Stimulated activated naive CD8-positive, alpha-beta T cell treated with anti-CD3 and anti-CD28 coated beads, Interleukin-15, Interleukin-2, amounts not matched to agents 100 ng/mL and 50 ng/mL, for 24 hours (primary cell): ENCODE measurements around the gene CHGA.

ENCODE experiments used
- H3K27ac Mint-ChIP-seq: one replicate; pipeline ENCODE4 v1.8.0; 2021; ENCODE audit warnings: mild to moderate bottlenecking, mixed read lengths
- H3K27me3 Mint-ChIP-seq: one replicate; pipeline ENCODE4 v1.8.0; 2021; ENCODE audit warnings: mixed read lengths
- H3K36me3 Mint-ChIP-seq: one replicate; pipeline ENCODE4 v1.8.0; 2021; ENCODE audit warnings: low read depth, mixed read lengths
- H3K4me1 Mint-ChIP-seq: one replicate; pipeline ENCODE4 v1.8.0; 2021; ENCODE audit warnings: low read depth, mixed read lengths
- H3K4me3 Mint-ChIP-seq: one replicate; pipeline ENCODE4 v1.8.0; 2021; ENCODE audit warnings: mild to moderate bottlenecking, mixed read lengths
- H3K9me3 Mint-ChIP-seq: one replicate; pipeline ENCODE4 v1.8.0; 2021; ENCODE audit warnings: mixed read lengths

CHGA gene

DNA sequence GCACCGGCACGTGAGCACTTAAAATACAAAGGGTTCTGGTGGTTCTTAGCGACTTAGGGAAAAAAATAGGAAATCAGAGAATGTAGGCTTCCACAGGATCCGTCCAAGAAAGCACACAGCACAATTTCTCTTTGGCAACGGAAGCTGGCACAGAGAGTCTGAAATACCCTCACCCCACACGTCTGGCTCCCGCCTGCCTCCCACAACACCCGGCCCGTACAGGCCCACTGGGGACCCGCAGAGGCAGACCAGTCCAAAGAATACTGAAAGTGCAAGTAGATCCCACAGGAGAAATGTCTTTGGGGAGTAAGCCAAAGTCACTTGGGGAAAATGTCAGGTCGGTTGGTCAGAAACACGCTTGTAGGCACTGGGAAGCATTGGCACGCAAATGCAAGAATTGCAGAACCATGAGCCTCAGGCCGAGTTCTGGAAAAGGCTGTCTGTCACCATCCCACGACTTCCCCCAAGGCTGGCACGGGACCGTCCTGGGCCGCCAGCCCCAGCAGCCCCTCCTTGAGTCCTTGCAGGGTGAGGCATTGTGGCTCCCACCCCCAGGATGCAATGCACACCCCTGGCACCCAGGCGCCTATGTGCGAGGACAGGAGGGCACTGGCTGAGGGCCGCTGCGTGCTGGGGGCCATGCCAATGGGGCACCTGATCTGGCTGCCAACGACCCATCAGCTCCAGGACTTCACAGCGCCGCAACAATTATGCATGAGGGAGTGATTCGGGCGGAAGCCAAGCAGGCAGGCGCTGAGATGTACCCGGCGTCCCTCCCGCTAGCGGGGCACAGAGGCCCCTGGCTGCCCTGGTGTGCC is 29.7 kb downstream of the CHGA start:
- H3K36me3 Mint-ChIP-seq = peaks cover 15% of the 10 kb centered on the region
- H3K4me3 Mint-ChIP-seq = no peak overlapping the region
- H3K9me3 Mint-ChIP-seq = no peaks in the 10 kb centered on the region
- H3K27ac Mint-ChIP-seq = no peak overlapping the region
- H3K4me1 Mint-ChIP-seq = peaks cover 3% of the 10 kb centered on the region
- no peaks in the 10 kb centered on the region for H3K27me3 Mint-ChIP-seq

DNA sequence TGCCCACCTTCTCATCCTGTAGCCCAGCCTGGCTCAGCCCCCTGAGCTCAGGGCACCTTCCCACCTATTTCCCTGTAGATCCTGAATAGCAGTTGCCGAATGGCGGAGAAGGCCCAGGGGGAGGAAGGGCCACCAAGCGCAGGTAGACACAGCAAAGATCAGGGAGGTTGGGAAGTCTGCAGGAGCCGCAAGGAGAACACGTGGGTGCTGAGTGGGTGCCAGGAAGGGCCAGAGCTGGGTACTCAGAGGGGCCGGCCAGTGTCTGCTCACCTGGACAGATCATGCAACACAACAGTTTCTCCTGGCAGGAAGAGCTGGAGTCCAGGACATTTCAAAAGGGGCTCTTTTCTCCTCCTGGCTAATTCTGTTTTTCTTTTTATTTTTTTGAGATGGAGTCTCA is 30.6 kb downstream of the CHGA start:
- H3K9me3 Mint-ChIP-seq = no peaks in the 10 kb centered on the region
- H3K4me3 Mint-ChIP-seq = no peak overlapping the region
- peaks cover 3% of the 10 kb centered on the region for H3K4me1 Mint-ChIP-seq
- peaks cover 19% of the 10 kb centered on the region for H3K36me3 Mint-ChIP-seq
- no peak overlapping the region for H3K27ac Mint-ChIP-seq
- no peaks in the 10 kb centered on the region for H3K27me3 Mint-ChIP-seq

DNA sequence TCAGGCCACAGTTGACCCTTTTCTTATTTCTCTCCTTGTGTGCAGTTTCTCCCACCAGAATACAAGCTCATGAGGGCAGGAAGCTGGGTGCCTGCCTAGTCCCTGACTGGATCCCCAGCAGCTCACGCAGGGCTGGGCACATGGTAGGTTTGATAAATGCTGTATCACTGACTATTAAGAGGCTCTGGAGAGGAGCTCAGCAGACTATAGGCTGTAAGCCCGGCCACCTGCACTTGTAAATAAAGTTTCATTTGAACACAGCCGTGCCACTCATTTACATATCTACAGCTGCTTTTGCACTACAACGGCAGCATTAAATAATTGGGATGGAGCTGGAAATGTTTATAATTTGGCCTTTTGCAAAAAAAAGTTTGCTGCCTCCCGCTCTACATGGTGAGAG is 32.0 kb downstream of the CHGA start:
- H3K27ac Mint-ChIP-seq = no peak overlapping the region
- H3K4me3 Mint-ChIP-seq = no peak overlapping the region

DNA sequence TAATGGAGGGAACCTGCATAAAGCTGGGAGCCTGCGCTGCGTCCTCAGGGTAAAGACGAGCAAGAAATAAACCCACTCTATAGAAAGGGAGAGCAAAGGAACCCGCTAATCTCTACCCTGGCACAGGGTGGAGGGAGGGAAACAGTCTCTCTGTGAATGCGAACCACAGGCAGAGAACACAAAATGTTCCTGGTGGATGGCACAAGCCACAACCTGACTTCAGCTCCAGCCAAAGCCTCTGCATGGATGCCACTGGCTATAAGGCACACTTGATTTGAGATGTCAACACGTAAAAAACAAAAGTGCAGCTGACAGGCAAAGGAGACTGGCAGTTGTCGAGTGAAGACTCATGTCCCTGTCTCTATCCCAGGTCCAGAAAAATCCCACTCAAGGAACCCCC is 32.4 kb downstream of the CHGA start:
- no peak overlapping the region for H3K4me3 Mint-ChIP-seq
- no peaks in the 10 kb centered on the region for H3K27me3 Mint-ChIP-seq
- no peak overlapping the region for H3K27ac Mint-ChIP-seq
- H3K36me3 Mint-ChIP-seq = peaks cover 20% of the 10 kb centered on the region
- peaks cover 3% of the 10 kb centered on the region for H3K4me1 Mint-ChIP-seq
- no peaks in the 10 kb centered on the region for H3K9me3 Mint-ChIP-seq

More for the DNA sequence above, 32.0 kb downstream of the CHGA start:
- H3K9me3 Mint-ChIP-seq = no peaks in the 10 kb centered on the region
- no peaks in the 10 kb centered on the region for H3K27me3 Mint-ChIP-seq
- peaks cover 3% of the 10 kb centered on the region for H3K4me1 Mint-ChIP-seq
- peaks cover 20% of the 10 kb centered on the region for H3K36me3 Mint-ChIP-seq

DNA sequence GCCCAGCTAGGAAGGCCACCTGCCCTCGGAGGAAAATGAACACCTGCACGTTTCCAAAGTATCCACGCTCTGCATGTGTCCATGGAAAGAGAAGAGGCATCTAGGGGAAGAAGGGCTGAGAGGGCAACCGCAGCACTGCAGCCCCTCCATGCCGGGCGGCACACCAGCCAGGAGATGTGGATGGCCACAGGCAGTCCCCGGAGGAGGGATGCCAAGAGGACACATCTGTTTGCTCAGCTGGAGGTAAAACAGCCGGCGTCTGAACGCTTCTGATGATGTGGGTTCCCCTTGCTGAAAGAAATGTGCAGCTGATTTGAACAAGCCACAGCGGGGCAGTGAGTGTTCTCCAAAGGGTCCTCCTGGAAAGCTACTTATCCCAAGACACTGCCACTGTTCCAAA is 34.0 kb downstream of the CHGA start:
- H3K4me1 Mint-ChIP-seq = peaks cover 2% of the 10 kb centered on the region
- no peak overlapping the region for H3K27ac Mint-ChIP-seq
- H3K4me3 Mint-ChIP-seq = no peak overlapping the region
- H3K27me3 Mint-ChIP-seq = no peaks in the 10 kb centered on the region
- H3K36me3 Mint-ChIP-seq = peaks cover 17% of the 10 kb centered on the region
- H3K9me3 Mint-ChIP-seq = no peaks in the 10 kb centered on the region

DNA sequence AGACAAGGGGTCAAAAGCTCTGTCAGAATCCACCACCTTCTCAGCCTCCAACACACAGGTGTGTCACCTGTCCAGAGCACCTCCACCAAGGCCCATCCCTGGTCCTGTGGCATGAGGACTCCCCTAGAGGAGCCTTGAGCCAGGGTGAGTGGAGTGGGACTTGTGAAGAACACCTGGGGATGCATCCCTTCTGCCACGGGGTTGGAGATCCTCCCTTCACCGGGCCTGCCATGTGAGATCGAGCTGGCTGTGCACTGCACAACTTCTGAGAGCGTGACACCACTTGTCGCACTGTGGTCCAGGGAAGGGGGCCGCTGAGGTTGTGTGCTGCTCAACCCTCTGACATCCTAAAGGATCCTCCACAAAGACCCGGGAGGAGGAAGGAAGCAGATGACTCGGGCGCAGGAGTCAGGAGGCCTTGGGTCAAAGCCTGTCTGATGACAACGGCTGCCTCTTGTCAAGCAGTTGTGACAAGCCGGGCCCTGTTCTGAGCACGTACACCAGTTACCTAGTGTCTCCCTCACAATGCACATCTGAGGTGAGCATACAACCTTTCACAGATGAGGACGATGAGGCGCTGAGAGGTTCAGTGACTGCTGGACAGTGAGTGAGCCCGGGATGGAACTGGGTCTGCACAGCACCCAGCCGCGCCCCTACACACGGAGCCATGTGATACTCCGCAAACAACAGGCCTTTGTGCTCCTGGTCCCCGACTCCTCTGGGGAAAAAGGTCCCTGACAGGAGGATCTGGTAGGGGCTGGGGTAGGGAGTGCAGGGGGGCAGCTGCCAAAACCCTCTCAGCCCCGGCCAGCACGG is 35.6 kb downstream of the CHGA start:
- no peak overlapping the region for H3K27ac Mint-ChIP-seq
- peaks cover 17% of the 10 kb centered on the region for H3K36me3 Mint-ChIP-seq
- H3K9me3 Mint-ChIP-seq = no peaks in the 10 kb centered on the region
- H3K27me3 Mint-ChIP-seq = no peaks in the 10 kb centered on the region
- H3K4me3 Mint-ChIP-seq = no peak overlapping the region
- no peaks in the 10 kb centered on the region for H3K4me1 Mint-ChIP-seq

DNA sequence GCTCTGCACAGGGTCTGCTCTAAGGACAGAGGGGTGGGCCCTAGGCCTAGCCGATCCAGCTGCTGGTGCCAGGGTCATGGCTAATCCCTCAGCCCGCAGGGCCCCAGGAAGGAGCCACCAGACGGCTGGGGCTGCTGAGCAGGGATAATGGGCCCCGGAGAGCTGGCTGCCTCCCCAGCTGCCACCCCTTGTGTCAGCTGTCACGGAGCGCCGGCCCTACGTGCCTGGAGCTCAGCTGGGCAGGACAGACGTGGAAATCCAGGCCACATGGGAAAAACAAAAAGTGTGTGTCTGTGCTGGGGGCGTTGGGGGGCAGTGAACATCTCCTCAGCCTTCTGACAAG is 36.2 kb downstream of the CHGA start:
- Mint-ChIP-seq H3K4me3 (no peak overlapping the region), H3K36me3 (peaks cover 17% of the 10 kb centered on the region), H3K9me3 (no peaks in the 10 kb centered on the region), H3K4me1 (no peaks in the 10 kb centered on the region), H3K27me3 (no peaks in the 10 kb centered on the region), H3K27ac (no peak overlapping the region)

DNA sequence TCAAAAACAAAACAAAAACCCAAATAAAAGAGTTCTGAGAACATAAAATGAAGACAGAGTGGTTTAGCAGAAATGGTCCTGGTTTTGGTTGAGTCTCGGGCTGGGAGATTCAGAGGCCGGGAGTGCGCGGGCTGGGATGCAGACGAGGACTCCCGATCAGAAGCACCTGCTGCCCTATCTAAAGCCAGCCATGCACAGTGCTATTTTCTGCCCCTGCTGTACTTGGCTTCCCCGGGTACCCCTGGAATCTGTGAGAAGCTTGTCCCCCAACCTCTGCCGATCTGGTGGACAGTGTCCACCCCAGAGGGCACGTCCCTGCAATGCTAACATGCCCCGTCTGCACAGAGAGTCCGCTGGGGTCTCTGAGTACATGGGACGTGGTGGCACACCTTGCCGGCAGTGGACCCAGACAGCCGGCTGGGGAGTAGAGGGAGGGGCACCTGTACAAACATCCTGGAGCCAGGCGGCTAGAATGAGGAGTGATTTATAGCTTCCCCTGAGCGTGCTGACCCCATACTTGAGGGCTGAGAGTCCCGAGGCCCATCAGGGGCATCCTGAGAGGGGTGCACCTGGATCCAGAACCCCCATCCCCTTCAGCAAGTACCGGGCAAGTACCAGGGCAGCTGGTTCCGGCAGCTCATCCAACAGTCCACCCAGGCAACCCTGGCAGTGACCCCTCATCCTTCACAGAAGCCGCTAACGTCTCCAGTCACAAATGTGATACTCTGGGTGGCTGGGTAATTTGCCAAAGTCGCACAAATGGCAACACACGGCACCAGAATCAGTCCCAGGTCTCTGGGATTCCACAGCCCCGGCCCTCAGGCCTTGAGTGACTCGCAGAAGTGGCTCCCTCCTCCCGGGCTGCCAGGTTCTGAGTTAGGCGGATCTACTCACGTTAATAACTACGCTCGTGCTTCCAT is 37.1 kb downstream of the CHGA start:
- Mint-ChIP-seq H3K4me3 (no peak overlapping the region), H3K4me1 (no peaks in the 10 kb centered on the region), H3K36me3 (peaks cover 17% of the 10 kb centered on the region), H3K9me3 (no peaks in the 10 kb centered on the region), H3K27me3 (no peaks in the 10 kb centered on the region), H3K27ac (no peak overlapping the region)

DNA sequence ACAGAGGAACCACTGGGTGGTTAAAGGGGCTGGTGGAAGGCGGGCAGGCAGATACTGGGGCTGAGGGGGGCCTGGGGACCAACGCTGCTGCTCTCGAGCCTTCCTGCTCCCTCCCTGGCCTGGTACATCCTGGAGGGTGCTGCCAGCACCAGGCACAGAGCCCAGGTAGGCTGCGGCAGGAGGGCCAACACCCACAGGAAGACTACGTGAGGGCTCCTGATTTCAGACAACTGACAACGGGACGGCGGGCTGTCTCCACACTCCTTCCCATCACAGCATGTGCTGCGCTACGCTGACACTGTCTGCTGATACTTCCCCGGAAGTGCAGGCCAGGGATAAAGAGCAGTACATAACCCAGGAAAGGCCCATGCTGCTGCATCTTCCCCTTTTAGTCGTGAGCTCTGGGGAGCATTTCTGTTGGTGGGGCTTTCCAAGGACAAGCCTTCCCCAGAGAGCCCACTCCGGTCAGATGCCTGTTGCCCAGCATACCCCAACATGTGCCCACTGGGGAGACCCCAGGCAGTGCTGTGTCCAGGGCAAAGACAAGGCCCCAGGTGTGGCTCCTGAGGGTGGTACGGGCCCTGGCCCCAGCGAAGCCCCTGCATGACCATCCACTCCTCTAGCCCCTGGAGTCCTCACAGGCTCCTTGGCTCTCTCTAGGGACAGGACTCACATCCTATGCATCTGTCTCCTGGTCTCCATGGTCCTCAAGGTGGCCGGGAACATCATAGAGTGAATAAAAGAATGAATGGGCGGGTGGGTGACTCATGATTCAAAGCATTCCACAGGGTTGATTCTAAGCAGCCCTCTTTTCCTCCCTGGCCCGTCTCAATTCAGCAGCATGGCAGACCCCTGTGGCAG is 38.0 kb downstream of the CHGA start:
- Mint-ChIP-seq H3K4me3 (no peak overlapping the region), H3K27ac (no peak overlapping the region), H3K4me1 (no peaks in the 10 kb centered on the region), H3K27me3 (no peaks in the 10 kb centered on the region), H3K36me3 (peaks cover 14% of the 10 kb centered on the region), H3K9me3 (no peaks in the 10 kb centered on the region)

DNA sequence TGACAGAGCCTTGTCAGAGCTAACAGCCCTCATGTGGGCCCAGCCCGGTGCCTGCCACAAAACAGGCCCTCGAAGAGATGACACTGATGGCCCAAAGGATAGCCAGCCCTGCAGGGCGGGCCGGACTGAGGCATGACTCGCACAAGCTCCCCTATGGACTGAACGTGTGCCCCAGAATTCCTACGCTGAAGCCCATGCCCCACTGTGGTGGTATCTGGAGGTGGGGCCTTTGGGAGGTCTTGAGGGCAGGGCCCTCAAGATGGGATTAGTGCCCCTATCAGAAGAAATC is 38.6 kb downstream of the CHGA start:
- Mint-ChIP-seq H3K27me3 (no peaks in the 10 kb centered on the region), H3K9me3 (no peaks in the 10 kb centered on the region), H3K27ac (no peak overlapping the region), H3K4me1 (no peaks in the 10 kb centered on the region), H3K36me3 (peaks cover 8% of the 10 kb centered on the region), H3K4me3 (no peak overlapping the region)

DNA sequence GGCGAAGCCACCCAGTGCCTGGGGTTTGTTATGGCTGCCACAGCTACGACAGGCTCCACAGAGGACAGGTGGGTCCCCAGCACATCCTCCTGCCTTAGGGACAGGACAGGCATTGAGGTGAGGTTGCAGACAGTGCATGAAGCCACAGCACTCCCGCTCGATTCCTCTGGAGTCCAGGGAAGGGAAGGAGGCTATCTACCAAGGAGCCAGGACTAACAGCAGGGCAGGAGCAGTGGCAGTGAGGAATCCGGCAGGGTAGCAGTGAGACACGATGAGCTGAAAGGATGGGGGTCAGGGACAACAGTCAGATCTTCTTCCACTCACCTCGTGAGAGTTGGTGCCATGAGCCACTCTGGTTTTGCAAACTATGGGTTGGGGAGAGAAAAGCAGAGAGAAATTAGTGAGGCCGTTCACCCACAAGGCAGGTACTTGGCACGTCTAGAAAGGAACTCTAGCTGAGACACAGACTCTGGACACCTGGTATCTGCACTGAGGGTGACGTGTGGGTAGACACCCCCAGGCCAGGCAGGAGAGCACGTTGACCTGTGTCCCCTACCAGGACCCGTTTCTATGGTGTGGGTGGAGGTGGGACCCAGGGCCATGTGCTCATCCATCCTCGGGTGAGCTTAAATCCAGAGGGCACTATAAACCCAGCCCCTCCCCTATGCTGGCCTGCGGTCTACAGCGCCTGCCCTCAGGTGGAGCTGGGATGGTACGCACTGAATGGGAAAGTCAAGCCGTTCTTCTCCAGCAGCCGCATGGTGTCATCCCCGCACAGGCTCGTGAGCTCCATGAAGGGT is 39.3 kb downstream of the CHGA start:
- no peaks in the 10 kb centered on the region for H3K27me3 Mint-ChIP-seq
- no peaks in the 10 kb centered on the region for H3K9me3 Mint-ChIP-seq
- no peak overlapping the region for H3K4me3 Mint-ChIP-seq
- H3K4me1 Mint-ChIP-seq = peaks cover 7% of the 10 kb centered on the region
- H3K36me3 Mint-ChIP-seq = peaks cover 6% of the 10 kb centered on the region
- peak overlapping the region; percentile 10 for H3K27ac Mint-ChIP-seq

DNA sequence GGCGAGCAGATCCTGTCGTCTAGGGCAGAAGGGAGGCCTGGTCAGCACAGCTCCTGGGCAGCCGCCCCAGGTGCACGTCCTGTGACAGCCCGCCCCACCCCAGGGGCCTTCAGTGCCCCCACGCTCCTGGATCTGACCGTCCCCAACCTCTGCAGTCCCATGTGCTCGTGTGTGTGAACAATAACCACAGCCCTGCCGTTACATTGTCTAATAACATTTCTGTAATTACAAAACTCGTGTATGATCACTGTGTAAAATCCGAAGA is 39.8 kb downstream of the CHGA start:
- no peak overlapping the region for H3K27ac Mint-ChIP-seq
- H3K9me3 Mint-ChIP-seq = peaks cover 4% of the 10 kb centered on the region
- H3K36me3 Mint-ChIP-seq = peaks cover 11% of the 10 kb centered on the region
- H3K4me3 Mint-ChIP-seq = no peak overlapping the region
- H3K27me3 Mint-ChIP-seq = no peaks in the 10 kb centered on the region
- peaks cover 12% of the 10 kb centered on the region for H3K4me1 Mint-ChIP-seq

DNA sequence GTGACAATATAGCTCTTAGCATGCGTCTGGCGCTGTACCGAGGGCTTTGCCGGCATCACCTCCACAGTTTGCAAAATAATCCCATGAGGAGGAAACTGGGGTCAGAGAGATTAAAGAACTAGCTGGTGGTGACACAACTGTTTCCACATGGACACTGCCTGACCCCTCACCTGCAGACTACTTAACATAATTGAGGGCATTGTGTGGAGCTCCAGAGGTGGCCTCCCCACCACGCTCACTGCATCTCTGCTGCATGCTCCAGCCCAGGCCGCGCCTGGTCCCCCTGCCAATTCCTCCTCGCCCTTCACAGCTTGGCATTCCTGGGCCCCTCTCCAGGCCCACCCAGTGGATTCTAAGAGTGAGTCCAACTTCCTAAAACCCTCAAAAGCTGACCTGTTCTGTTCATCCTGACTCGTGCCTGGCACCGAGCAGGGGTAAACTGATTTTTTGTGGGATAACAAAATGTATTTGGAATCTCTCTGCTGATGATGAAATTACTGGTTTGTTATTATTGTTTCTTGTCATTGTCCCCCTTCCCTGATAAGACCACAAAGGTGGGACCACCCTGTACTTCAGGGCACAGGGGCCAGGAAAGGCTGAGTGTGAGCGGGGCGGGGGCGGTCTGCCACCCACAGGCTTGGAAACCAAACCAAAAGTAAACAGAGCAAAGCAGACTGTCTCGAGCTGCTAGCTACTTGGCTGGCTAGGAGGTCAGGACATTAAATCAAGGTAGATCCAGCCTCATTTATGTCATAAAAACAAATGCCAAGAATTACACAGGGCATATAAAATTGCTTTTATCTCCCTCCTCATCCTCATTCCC is 40.6 kb downstream of the CHGA start:
- peak overlapping the region; percentile 66 for H3K27ac Mint-ChIP-seq
- peaks cover 8% of the 10 kb centered on the region for H3K36me3 Mint-ChIP-seq

More for the DNA sequence above, 40.6 kb downstream of the CHGA start:
- Mint-ChIP-seq H3K9me3 (peaks cover 4% of the 10 kb centered on the region), H3K4me3 (no peak overlapping the region), H3K4me1 (peaks cover 13% of the 10 kb centered on the region), H3K27me3 (no peaks in the 10 kb centered on the region)
